Neutrophil (primary cell): ENCODE measurements around the gene SNHG17.
A peak's percentile ranks its signal among the peaks of the same experiment; 100 is the strongest.

Source experiments
- H3K27ac ChIP-seq: fragments of 200-600 bp; sonication (generic); 2 replicates; pipeline ENCODE4 v1.5.1; 2016; ENCODE audit warnings: mild to moderate bottlenecking, moderate library complexity
- H3K27me3 ChIP-seq: fragments of 200-600 bp; sonication (generic); 2 replicates; pipeline ENCODE4 v1.6.0; 2016; ENCODE audit warnings: mild to moderate bottlenecking
- H3K36me3 ChIP-seq: fragments of 200-600 bp; sonication (generic); 2 replicates; pipeline ENCODE4 v1.5.1; 2017
- H3K4me1 ChIP-seq, 2 experiments: fragments of 200-600 bp in 1 of 2; sonication (generic) in 1 of 2; 1 replicate in 1 of 2; 2 replicates in 1 of 2; pipeline versions ENCODE4 v1.5.1 to v1.6.1; 2013 to 2016; ENCODE audit warnings: low read depth in 1 of 2, low read length in 1 of 2, mild to moderate bottlenecking in 1 of 2, moderate library complexity in 1 of 2; ENCODE audit not compliant: control insufficient read depth in 1 of 2, insufficient read depth in 1 of 2
- H3K4me3 ChIP-seq, 2 experiments: fragments of 200-600 bp in 1 of 2; sonication (generic) in 1 of 2; 1 replicate in 1 of 2; 2 replicates in 1 of 2; pipeline ENCODE4 v1.5.1; 2013 to 2016; ENCODE audit warnings: low read depth in 1 of 2, low read length in 1 of 2, mild to moderate bottlenecking in 1 of 2, moderate library complexity in 1 of 2
- H3K9me3 ChIP-seq: fragments of 200-600 bp; sonication (generic); 2 replicates; pipeline ENCODE4 v1.5.1; 2016
- CTCF ChIP-seq: fragments of 200-600 bp; sonication (generic); IDR thresholded peaks from 2 replicates; pipeline ENCODE4 v1.5.1; 2016; ENCODE audit warnings: antibody characterized with exemption

SNHG17 gene

GRCh38 chr20:38395165-38395564 lies 40.0 kb downstream of the SNHG17 start:
- H3K27me3 ChIP-seq, result peaks cover 10% of the 10 kb centered on the region
- H3K27ac ChIP-seq, result peak overlapping the region; percentile 69
- no peaks in the 10 kb centered on the region for H3K36me3 ChIP-seq
- H3K4me3 ChIP-seq, result no peak overlapping the region
- H3K4me1 ChIP-seq, result peaks cover 14 to 19% of the 10 kb centered on the region in 2 experiments
- H3K9me3 ChIP-seq, result no peaks in the 10 kb centered on the region
- no peak for TF ChIP-seq CTCF

- H3K4me1 ChIP-seq, result peaks cover 14 to 19% of the 10 kb centered on the region in 2 experiments
- no peak overlapping the region for H3K4me3 ChIP-seq
- H3K9me3 ChIP-seq, result no peaks in the 10 kb centered on the region
- H3K36me3 ChIP-seq, result no peaks in the 10 kb centered on the region
- TF ChIP-seq CTCF, result no peak
- H3K27me3 ChIP-seq, result peaks cover 10% of the 10 kb centered on the region
- H3K27ac ChIP-seq, result no peak overlapping the region
Observed at GRCh38 chr20:38393259-38393658, 41.9 kb downstream of the SNHG17 start.

GRCh38 chr20:38392356-38392755 lies 42.8 kb downstream of the SNHG17 start:
- H3K4me3 ChIP-seq, result no peak overlapping the region
- H3K36me3 ChIP-seq, result no peaks in the 10 kb centered on the region
- TF ChIP-seq CTCF, result no peak
- H3K27me3 ChIP-seq, result peaks cover 10% of the 10 kb centered on the region
- H3K9me3 ChIP-seq, result no peaks in the 10 kb centered on the region
- H3K27ac ChIP-seq, result no peak overlapping the region
- peaks cover 14 to 19% of the 10 kb centered on the region in 2 experiments for H3K4me1 ChIP-seq

- Histone ChIP-seq H3K36me3 (no peaks in the 10 kb centered on the region), H3K4me3 (no peak overlapping the region)
- TF ChIP-seq CTCF, result no peak
Observed at GRCh38 chr20:38387953-38388352, 47.2 kb downstream of the SNHG17 start.

GRCh38 chr20:38386851-38387250 lies 48.3 kb downstream of the SNHG17 start:
- no peak overlapping the region for H3K4me3 ChIP-seq
- H3K27ac ChIP-seq, result no peak overlapping the region
- peaks cover 27% of the 10 kb centered on the region for H3K27me3 ChIP-seq
- no peak for TF ChIP-seq CTCF
- no peaks in the 10 kb centered on the region for H3K36me3 ChIP-seq
- no peaks in the 10 kb centered on the region for H3K9me3 ChIP-seq
- H3K4me1 ChIP-seq, result peaks cover 0 to 4% of the 10 kb centered on the region in 2 experiments

More at GRCh38 chr20:38387953-38388352, 47.2 kb downstream of the SNHG17 start:
- no peak overlapping the region for H3K27ac ChIP-seq
- H3K27me3 ChIP-seq, result peaks cover 26% of the 10 kb centered on the region
- no peaks in the 10 kb centered on the region for H3K9me3 ChIP-seq
- peaks cover 0 to 4% of the 10 kb centered on the region in 2 experiments for H3K4me1 ChIP-seq

GRCh38 chr20:38386004-38386403 lies 49.1 kb downstream of the SNHG17 start:
- H3K27me3 ChIP-seq, result peaks cover 27% of the 10 kb centered on the region
- no peaks in the 10 kb centered on the region for H3K36me3 ChIP-seq
- peaks cover 0 to 2% of the 10 kb centered on the region in 2 experiments for H3K4me1 ChIP-seq
- H3K4me3 ChIP-seq, result no peak overlapping the region
- no peak for TF ChIP-seq CTCF
- H3K9me3 ChIP-seq, result no peaks in the 10 kb centered on the region
- no peak overlapping the region for H3K27ac ChIP-seq
